DMS153 (cell line): ENCODE results near the gene KRTAP10-8.
"Not testable (repeated sequence)": the region's sequence is repeated elsewhere in the genome, so short reads cannot be mapped to it uniquely, and the experiment has no call there.

ENCODE experiments used
- DNase-seq: peaks from one replicate; lab custom pipeline; 2025; lab: John Stamatoyannopoulos, UW

The KRTAP10-8 gene

GRCh38 chr21:44646366-44647221, 34.7 kb downstream of the KRTAP10-8 start, which contains the start of gene KRTAP10-11:
Gene KRTAP10-11 (plus strand): TSS chr21:44646414. CDS start chr21:44646459, 45 bp downstream.
- DNase-seq, result not testable (repeated sequence)

- no peak for DNase-seq
Measured at GRCh38 chr21:44647222-44647552, 35.3 kb downstream of the KRTAP10-8 start.

GRCh38 chr21:44648557-44649311, 36.9 kb downstream of the KRTAP10-8 start:
- DNase-seq, result no peak

- no peak for DNase-seq
Measured at GRCh38 chr21:44649521-44650100, 37.7 kb downstream of the KRTAP10-8 start.

GRCh38 chr21:44650265-44650972, 38.5 kb downstream of the KRTAP10-8 start:
- DNase-seq, result no peak

- DNase-seq, result no peak
Measured at GRCh38 chr21:44650973-44651675, 39.2 kb downstream of the KRTAP10-8 start.

GRCh38 chr21:44653123-44653522, 41.2 kb downstream of the KRTAP10-8 start:
- DNase-seq, result no peak

- no peak for DNase-seq
Measured at GRCh38 chr21:44653656-44654575, 42.0 kb downstream of the KRTAP10-8 start.

GRCh38 chr21:44654576-44655175, 42.8 kb downstream of the KRTAP10-8 start, which contains the start of gene KRTAP12-4:
Gene KRTAP12-4 (minus strand): TSS chr21:44654659. CDS start chr21:44654614, 45 bp downstream.
- no peak for DNase-seq

GRCh38 chr21:44656868-44657267, 45.0 kb downstream of the KRTAP10-8 start:
- DNase-seq, result no peak

- no peak for DNase-seq
Measured at GRCh38 chr21:44657635-44658540, 46.0 kb downstream of the KRTAP10-8 start, which contains the start of gene KRTAP12-3. Gene KRTAP12-3 (plus strand): TSS chr21:44657932. CDS start chr21:44657980, 48 bp downstream.

GRCh38 chr21:44658541-44658910, 46.6 kb downstream of the KRTAP10-8 start:
- DNase-seq, result no peak

GRCh38 chr21:44658913-44659595, 47.2 kb downstream of the KRTAP10-8 start:
- no peak for DNase-seq

- DNase-seq, result not testable (repeated sequence)
Measured at GRCh38 chr21:44661567-44661966, 49.7 kb downstream of the KRTAP10-8 start.
